Superior temporal gyrus (tissue), 1 donor: ENCODE results near the gene NFIB.

Experiments used
- DNase-seq: peaks from one replicate; pipeline ENCODE4 v3.0.0-alpha.2; 2016; ENCODE audit errors: extremely low spot score

The NFIB gene

GRCh38 chr9:14313951-14314423 lies at the start of gene NFIB:
Gene NFIB (minus strand): TSS chr9:14314141. CDS start chr9:14313511, 630 bp downstream.
- DNase-seq, result peak; percentile 52

- DNase-seq, result no peak
Observed at GRCh38 chr9:14362175-14362574, 48.2 kb upstream of the NFIB start.

GRCh38 chr9:14361074-14361473 lies 47.1 kb upstream of the NFIB start:
- no peak for DNase-seq

DNA sequence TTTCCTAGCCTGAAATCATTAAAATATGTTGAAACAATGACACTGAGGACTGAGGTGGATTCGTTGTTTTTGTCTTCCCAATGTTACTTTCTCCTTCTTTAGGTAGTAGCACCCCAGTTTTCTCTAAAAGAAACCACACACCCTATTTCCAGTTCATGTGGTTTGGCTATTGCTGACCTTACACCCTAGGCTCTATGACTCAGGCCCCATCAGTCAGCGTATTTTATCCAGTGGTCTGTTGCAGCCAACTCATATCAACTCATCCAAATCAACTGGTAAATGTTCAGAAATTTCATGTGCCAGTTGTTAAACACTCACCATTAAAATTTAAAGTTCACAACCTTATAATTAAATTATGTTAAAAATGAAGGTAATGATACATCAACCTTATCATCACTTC lies 44.6 kb upstream of the NFIB start:
- no peak for DNase-seq

- no peak for DNase-seq
Observed at GRCh38 chr9:14356351-14357265, 42.7 kb upstream of the NFIB start.

DNA sequence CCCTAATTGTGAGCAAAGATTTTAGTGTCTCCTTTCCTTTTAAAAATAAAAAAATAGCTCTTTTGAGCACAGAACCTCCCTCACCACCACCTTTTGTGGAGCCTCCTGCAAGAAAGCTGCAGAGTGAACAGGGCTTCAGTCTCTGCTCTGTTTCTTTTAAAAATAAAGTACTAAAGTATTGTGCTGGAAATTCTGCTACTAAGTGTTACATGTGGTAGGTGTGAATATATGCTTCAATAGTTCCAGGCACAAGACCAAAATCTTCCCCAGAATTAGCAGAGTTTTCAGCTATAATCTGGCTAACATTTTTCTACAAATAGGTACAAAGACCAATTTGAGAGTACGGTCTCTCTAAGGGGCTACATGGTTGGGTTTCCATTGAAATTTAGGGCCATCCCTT lies 40.3 kb upstream of the NFIB start:
- DNase-seq, result peak; percentile 56

GRCh38 chr9:14353222-14354056 lies 39.5 kb upstream of the NFIB start:
- peak; percentile 96 for DNase-seq

DNA sequence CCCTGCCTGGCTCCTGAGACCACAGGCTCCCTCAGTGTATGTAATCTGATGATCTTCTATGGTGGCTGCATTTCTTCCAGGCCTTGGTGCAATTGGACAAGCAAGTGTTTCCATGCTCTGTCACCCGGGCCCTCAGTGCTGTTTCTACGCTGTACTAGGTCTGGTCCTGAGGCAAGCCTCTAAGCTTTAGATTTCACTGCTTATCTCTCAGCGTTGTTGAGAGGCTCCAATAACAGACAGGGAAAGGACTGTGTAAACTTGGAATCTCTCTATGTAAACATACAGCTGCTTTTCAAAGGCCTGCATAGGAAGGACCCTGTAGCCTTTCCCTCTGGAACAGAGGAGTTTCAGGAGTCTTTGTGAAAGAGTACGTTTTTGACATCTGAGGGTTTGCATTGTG lies 38.6 kb upstream of the NFIB start:
- peak; percentile 33 for DNase-seq

DNA sequence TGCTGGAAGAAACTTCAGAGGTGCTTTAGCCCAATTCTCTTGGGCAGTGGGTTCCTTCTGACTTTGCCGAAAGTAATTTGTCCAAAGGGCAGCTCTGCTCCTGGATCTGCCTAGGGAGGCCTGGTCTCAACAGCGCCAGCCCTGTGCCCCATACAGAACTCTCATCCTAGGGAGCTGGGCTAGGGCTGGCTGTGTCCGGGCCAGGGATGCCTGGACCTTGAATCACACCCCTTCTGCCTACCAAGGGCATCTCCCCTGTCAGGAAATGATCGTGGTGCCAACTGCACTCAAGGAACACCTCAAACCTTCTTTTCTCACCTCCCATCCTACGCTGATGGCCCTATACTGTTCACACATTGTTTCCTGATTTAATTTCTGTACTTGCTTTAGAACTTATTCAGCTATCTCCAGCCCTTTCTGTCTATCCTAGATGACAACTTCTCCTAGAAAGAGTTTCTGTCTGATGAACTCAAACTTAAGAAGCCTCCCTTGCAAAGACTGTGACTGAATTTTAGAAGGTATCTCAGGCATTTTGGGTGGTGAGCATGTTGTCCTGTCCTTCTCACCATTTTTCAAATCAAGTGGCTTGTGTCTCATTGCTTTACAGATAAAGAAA lies 37.4 kb upstream of the NFIB start:
- peak; percentile 32 for DNase-seq

GRCh38 chr9:14350754-14351153 lies 36.8 kb upstream of the NFIB start:
- peak; percentile 49 for DNase-seq

DNA sequence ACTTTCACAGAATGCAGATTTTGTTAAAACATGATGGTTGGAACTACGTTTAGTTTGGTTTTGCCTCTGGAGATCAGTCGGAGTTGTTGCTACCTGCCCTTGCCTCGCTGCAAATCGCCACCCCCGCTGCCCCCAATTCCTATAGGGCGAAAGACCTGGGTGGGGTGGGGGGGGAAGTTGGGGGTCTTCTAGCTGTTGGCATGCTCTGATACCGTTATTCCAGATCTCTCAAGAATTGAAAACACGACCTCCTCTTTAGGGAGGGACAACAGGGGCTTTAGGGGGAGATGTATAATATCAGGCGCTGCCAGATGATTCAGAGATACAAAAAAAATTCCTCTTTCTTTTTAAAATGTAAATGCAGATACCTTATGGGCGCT lies 36.4 kb upstream of the NFIB start:
- no peak for DNase-seq

- DNase-seq, result peak; percentile 64
Observed at GRCh38 chr9:14349447-14350348, 35.8 kb upstream of the NFIB start.

DNA sequence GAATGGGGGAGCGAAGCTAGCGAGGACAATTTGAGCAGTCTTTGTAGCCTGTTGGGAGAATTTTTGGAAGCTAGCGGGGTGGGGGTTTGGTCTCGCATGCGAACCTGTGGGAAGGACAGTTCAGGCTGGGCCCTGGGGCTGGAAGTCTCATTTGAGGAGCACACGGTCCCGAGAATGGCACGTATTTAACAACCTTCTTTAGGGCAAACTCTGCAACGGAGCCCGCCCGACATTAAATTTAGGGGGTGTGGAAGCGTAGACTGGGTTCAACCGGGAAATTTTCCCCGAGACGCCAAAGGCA lies 35.2 kb upstream of the NFIB start:
- DNase-seq, result peak; percentile 63

DNA sequence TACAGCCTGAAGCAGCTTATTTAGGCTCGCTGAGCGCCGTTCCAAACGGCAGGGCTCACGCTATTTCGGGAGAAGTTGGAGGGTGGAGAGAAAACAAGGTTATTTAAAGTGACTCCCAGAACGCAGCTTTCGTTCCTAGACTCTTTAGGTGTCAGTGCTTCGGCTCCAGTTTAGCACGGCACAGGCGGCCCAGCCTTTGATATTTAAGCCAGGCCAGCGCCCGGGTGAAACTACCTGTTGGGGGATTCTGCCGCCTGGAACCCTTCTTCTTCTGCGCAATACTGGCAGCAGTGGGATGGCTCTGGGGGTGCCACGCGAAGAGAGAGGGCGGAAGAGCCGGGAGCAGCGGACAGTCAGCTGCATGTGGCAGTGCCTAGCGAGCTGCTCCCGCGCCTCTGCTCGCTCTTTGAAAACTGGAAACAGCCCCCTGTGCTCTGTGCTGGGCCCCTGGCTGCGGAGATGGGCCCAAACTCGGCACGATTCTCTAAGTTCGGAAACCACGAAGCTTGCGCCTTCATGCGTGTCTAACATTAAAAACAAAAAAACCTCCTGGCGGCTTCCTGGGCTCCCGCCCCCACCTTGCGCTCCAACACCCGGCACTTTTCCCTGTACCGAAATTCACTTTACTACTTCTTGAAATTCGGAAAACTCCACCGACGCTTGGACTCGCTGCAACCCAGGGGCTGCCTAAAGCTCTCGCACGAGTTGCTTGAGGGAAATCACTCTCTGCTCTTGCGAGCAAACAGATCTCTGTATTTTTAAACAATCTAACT lies 34.6 kb upstream of the NFIB start:
- DNase-seq, result peak; percentile 67

DNA sequence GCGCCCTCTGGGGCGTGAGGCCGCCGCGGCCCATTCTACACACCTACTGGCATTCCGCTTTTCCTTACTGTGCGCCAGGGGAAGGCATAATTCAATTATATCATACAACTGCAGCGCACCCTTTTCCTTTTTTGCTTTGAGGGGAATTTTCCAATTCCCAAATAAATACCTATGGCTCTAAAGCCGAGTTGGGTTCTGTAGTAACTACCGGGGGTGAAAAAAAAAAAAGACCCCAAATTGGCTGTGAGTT lies 34.1 kb upstream of the NFIB start:
- no peak for DNase-seq

DNA sequence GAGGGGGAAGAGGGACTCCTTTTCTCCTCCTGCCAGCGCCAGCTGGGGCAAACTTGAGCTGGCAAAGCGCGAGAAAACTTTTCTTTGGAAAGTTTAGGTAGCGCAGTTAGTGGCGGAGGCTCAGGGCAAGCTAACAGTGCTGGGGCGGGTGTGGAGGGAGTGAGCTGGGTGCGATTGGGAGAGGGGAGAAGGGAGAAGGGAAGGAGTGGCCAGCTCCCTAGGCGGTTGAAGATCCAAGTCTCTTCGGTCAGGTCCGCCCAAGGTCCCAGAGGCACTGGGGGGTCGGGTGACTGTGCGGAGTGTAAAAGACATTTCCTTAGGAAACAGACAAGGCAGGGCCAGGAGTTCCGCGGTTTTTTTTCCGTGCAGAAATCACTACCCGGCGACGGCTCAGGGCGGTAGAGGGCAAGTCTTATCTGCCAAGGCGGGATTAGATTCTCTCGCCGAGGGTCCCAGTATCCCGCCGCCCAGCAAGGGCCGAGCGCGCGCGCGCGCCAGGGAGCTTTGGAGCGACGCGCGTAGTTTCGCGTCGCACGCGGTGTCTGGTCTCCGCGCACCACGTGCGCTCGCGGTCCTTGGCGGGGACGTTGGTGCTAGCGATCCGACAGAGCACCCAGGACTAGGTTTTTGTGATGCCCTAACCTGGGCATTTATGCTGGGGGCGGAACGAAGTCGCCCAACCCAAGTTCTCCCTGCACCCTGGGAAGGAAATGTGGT lies 33.6 kb upstream of the NFIB start:
- no peak for DNase-seq

- DNase-seq, result peak; percentile 32
Observed at GRCh38 chr9:14346811-14347405, 33.0 kb upstream of the NFIB start.

DNA sequence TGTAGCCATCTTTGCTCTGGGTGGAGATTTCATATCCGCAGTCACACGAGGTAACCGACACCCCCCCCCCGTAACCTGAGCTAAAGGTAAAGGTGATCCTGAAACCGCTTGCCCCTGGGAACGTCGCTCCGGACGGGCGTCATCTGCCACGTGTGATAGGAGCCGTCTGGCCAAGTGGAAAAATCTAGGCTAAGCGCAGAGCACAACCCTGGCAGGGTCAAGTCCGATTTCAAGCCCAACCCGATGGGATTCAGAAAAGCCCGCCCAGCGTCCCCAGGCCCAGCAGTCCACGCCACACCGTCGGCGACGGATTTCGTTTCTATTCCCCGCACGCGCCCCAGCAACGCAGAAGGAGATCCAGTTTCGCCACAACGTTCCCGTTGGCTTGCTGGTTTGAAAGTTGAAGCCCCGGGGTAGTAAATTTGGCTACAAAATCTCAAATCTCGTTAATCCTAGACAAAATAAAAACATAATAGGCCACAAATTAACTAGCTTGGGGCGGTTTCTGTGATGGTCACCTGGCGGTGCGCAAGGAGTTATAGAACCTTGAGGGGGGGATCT lies 32.4 kb upstream of the NFIB start:
- DNase-seq, result no peak
